Activated T-cell treated with anti-CD3 and anti-CD28 coated beads, Interleukin-2, amount 50 U/mL, for 48 hours (primary cell): Measurements from ENCODE around the gene PIBF1.
A peak's percentile ranks its signal among the peaks of the same experiment; 100 is the strongest.
"Not testable (repeated sequence)": the region's sequence is repeated elsewhere in the genome, so short reads cannot be mapped to it uniquely, and the experiment has no call there.

Experiments
- DNase-seq, 2 experiments: peaks; one replicate each; pipeline ENCODE4 v3.0.0-alpha.2; 2020

The PIBF1 gene

GRCh38 chr13:72781451-72782439 lies at the start of gene PIBF1, which contains the start of gene DIS3:
PIBF1 (plus strand) TSS chr13:72782133; CDS start chr13:72783470, 1,337 bp downstream.
DIS3 (minus strand) TSS chr13:72781900; CDS start chr13:72781832, 68 bp downstream.
- peak; percentile 96 for DNase-seq

- no peak for DNase-seq
These were observed 44.9 kb upstream of the PIBF1 start for GRCh38 chr13:72737033-72737432.

GRCh38 chr13:72740015-72740414 lies 41.9 kb upstream of the PIBF1 start:
- no peak for DNase-seq

- DNase-seq, result no peak
These were observed 36.7 kb upstream of the PIBF1 start for GRCh38 chr13:72745260-72745659.

GRCh38 chr13:72751220-72751619 lies 30.7 kb upstream of the PIBF1 start:
- no peak for DNase-seq

- DNase-seq, result no peak
These were observed 27.8 kb upstream of the PIBF1 start for GRCh38 chr13:72754111-72754510.

GRCh38 chr13:72757792-72758535 lies 24.0 kb upstream of the PIBF1 start:
- DNase-seq, result no peak

GRCh38 chr13:72760189-72760588 lies 21.7 kb upstream of the PIBF1 start:
- no peak for DNase-seq

GRCh38 chr13:72763411-72763810 lies 18.5 kb upstream of the PIBF1 start:
- no peak for DNase-seq

- DNase-seq, result no peak
These were observed 7.9 kb upstream of the PIBF1 start for GRCh38 chr13:72774019-72774418.

GRCh38 chr13:72782717-72783116 lies 784 bp downstream of the PIBF1 start:
- no peak for DNase-seq

- not testable (repeated sequence) for DNase-seq
These were observed 2.7 kb downstream of the PIBF1 start for GRCh38 chr13:72784679-72785078.

- DNase-seq, result no peak
These were observed 6.9 kb downstream of the PIBF1 start for GRCh38 chr13:72788831-72789230.

- no peak for DNase-seq
These were observed 10.7 kb downstream of the PIBF1 start for GRCh38 chr13:72792640-72793039.

GRCh38 chr13:72798817-72799216 lies 16.9 kb downstream of the PIBF1 start:
- no peak for DNase-seq

GRCh38 chr13:72804301-72804700 lies 22.4 kb downstream of the PIBF1 start:
- DNase-seq, result no peak

- no peak for DNase-seq
These were observed 23.9 kb downstream of the PIBF1 start for GRCh38 chr13:72805676-72806346.

GRCh38 chr13:72806514-72806913 lies 24.6 kb downstream of the PIBF1 start:
- DNase-seq, result not testable (repeated sequence)

GRCh38 chr13:72808917-72809500 lies 27.1 kb downstream of the PIBF1 start:
- DNase-seq, result no peak

GRCh38 chr13:72820156-72820897 lies 38.4 kb downstream of the PIBF1 start:
- DNase-seq, result no peak

- no peak for DNase-seq
These were observed 39.0 kb downstream of the PIBF1 start for GRCh38 chr13:72820898-72821279.

GRCh38 chr13:72823081-72823480 lies 41.1 kb downstream of the PIBF1 start:
- DNase-seq, result no peak
